ENCODE data around the gene DAB2. TPM values are rescaled to one million over a fixed set of nuclear protein-coding genes. Genes with fewer than 3 reads are reported as not detected.

The DAB2 gene
- total and polyA plus RNA-seq, 2 donors = 17.7 to 28.1 TPM

- no peaks in the 10 kb centered on the region for H3K36me3 ChIP-seq (ENCODE audit: control insufficient read depth in 2 of 2, insufficient read depth in 2 of 2, low read length in 1 of 2)
Measured at GRCh38 chr5:39390945-39391344, 33.8 kb downstream of the DAB2 start.

GRCh38 chr5:39387293-39387692 is 37.5 kb downstream of the DAB2 start:
- no peaks in the 10 kb centered on the region for H3K4me1 ChIP-seq (ENCODE audit: control insufficient read depth in 2 of 2, insufficient read depth in 2 of 2, low read length in 2 of 2)
- H3K9me3 ChIP-seq (ENCODE audit: control insufficient read depth in 2 of 2, insufficient read depth in 1 of 2, low read length in 1 of 2) = no peaks in the 10 kb centered on the region
- no peak for DNase-seq (ENCODE audit: low read depth in 6 of 9, low spot score in 9 of 9)
- no peak overlapping the region for H3K27ac ChIP-seq (ENCODE audit: low read depth in 1 of 2, low read length in 1 of 2)
- WGBS = 97% methylated on average over 2 of the region's 2 CpGs
- peaks cover 0 to 3% of the 10 kb centered on the region in 2 donors for H3K36me3 ChIP-seq (ENCODE audit: control insufficient read depth in 2 of 2, insufficient read depth in 2 of 2, low read length in 1 of 2)
- no peak overlapping the region for H3K4me3 ChIP-seq (ENCODE audit: low read length in 2 of 2)
- H3K27me3 ChIP-seq (ENCODE audit: control insufficient read depth in 2 of 2, insufficient read depth in 1 of 2, low read length in 1 of 2) = no peaks in the 10 kb centered on the region

More at GRCh38 chr5:39390945-39391344, 33.8 kb downstream of the DAB2 start:
- no peak overlapping the region for H3K4me3 ChIP-seq (ENCODE audit: low read length in 2 of 2)
- no peaks in the 10 kb centered on the region for H3K4me1 ChIP-seq (ENCODE audit: control insufficient read depth in 2 of 2, insufficient read depth in 2 of 2, low read length in 2 of 2)
- no peaks in the 10 kb centered on the region for H3K27me3 ChIP-seq (ENCODE audit: control insufficient read depth in 2 of 2, insufficient read depth in 1 of 2, low read length in 1 of 2)
- no peaks in the 10 kb centered on the region for H3K9me3 ChIP-seq (ENCODE audit: control insufficient read depth in 2 of 2, insufficient read depth in 1 of 2, low read length in 1 of 2)
- DNase-seq (ENCODE audit: low read depth in 6 of 9, low spot score in 9 of 9) = no peak
- WGBS = 98% methylated on average over 3 of the region's 3 CpGs
- no peak overlapping the region for H3K27ac ChIP-seq (ENCODE audit: low read depth in 1 of 2, low read length in 1 of 2)

- H3K4me3 ChIP-seq (ENCODE audit: low read length in 2 of 2) = no peak overlapping the region
- H3K27ac ChIP-seq (ENCODE audit: low read depth in 1 of 2, low read length in 1 of 2) = no peak overlapping the region
- H3K27me3 ChIP-seq (ENCODE audit: control insufficient read depth in 2 of 2, insufficient read depth in 1 of 2, low read length in 1 of 2) = no peaks in the 10 kb centered on the region
- no peaks in the 10 kb centered on the region for H3K9me3 ChIP-seq (ENCODE audit: control insufficient read depth in 2 of 2, insufficient read depth in 1 of 2, low read length in 1 of 2)
- H3K36me3 ChIP-seq (ENCODE audit: control insufficient read depth in 2 of 2, insufficient read depth in 2 of 2, low read length in 1 of 2) = peaks cover 0 to 3% of the 10 kb centered on the region in 2 donors
- DNase-seq (ENCODE audit: low read depth in 6 of 9, low spot score in 9 of 9) = no peak
- WGBS = 73% methylated on average over 1 of the region's 1 CpG
- H3K4me1 ChIP-seq (ENCODE audit: control insufficient read depth in 2 of 2, insufficient read depth in 2 of 2, low read length in 2 of 2) = no peaks in the 10 kb centered on the region
Measured at GRCh38 chr5:39384271-39384670, 40.5 kb downstream of the DAB2 start.

- Histone ChIP-seq H3K27me3 (ENCODE audit: control insufficient read depth in 2 of 2, insufficient read depth in 1 of 2, low read length in 1 of 2) (no peaks in the 10 kb centered on the region), H3K36me3 (ENCODE audit: control insufficient read depth in 2 of 2, insufficient read depth in 2 of 2, low read length in 1 of 2) (peaks cover 3 to 4% of the 10 kb centered on the region in 2 donors), H3K4me3 (ENCODE audit: low read length in 2 of 2) (no peak overlapping the region), H3K9me3 (ENCODE audit: control insufficient read depth in 2 of 2, insufficient read depth in 1 of 2, low read length in 1 of 2) (no peaks in the 10 kb centered on the region), H3K4me1 (ENCODE audit: control insufficient read depth in 2 of 2, insufficient read depth in 2 of 2, low read length in 2 of 2) (no peaks in the 10 kb centered on the region), H3K27ac (ENCODE audit: low read depth in 1 of 2, low read length in 1 of 2) (no peak overlapping the region)
- 95% methylated on average over 3 of the region's 3 CpGs for WGBS
- no peak for DNase-seq (ENCODE audit: low read depth in 6 of 9, low spot score in 9 of 9)
Measured at GRCh38 chr5:39381376-39381775, 43.4 kb downstream of the DAB2 start.

GRCh38 chr5:39379693-39380092 is 45.1 kb downstream of the DAB2 start:
- Histone ChIP-seq H3K4me1 (ENCODE audit: control insufficient read depth in 2 of 2, insufficient read depth in 2 of 2, low read length in 2 of 2) (peaks cover 0 to 2% of the 10 kb centered on the region in 2 donors), H3K27me3 (ENCODE audit: control insufficient read depth in 2 of 2, insufficient read depth in 1 of 2, low read length in 1 of 2) (no peaks in the 10 kb centered on the region), H3K4me3 (ENCODE audit: low read length in 2 of 2) (no peak overlapping the region), H3K9me3 (ENCODE audit: control insufficient read depth in 2 of 2, insufficient read depth in 1 of 2, low read length in 1 of 2) (no peaks in the 10 kb centered on the region), H3K36me3 (ENCODE audit: control insufficient read depth in 2 of 2, insufficient read depth in 2 of 2, low read length in 1 of 2) (peaks cover 3 to 4% of the 10 kb centered on the region in 2 donors), H3K27ac (ENCODE audit: low read depth in 1 of 2, low read length in 1 of 2) (no peak overlapping the region)
- WGBS = 96% methylated on average over 3 of the region's 3 CpGs
- DNase-seq (ENCODE audit: low read depth in 6 of 9, low spot score in 9 of 9) = no peak

- 94% methylated on average over 2 of the region's 2 CpGs for WGBS
- no peak overlapping the region for H3K27ac ChIP-seq (ENCODE audit: low read depth in 1 of 2, low read length in 1 of 2)
- peaks cover 0 to 2% of the 10 kb centered on the region in 2 donors for H3K4me1 ChIP-seq (ENCODE audit: control insufficient read depth in 2 of 2, insufficient read depth in 2 of 2, low read length in 2 of 2)
- H3K36me3 ChIP-seq (ENCODE audit: control insufficient read depth in 2 of 2, insufficient read depth in 2 of 2, low read length in 1 of 2) = peaks cover 3 to 4% of the 10 kb centered on the region in 2 donors
- no peaks in the 10 kb centered on the region for H3K27me3 ChIP-seq (ENCODE audit: control insufficient read depth in 2 of 2, insufficient read depth in 1 of 2, low read length in 1 of 2)
- H3K9me3 ChIP-seq (ENCODE audit: control insufficient read depth in 2 of 2, insufficient read depth in 1 of 2, low read length in 1 of 2) = no peaks in the 10 kb centered on the region
- DNase-seq (ENCODE audit: low read depth in 6 of 9, low spot score in 9 of 9) = no peak
- no peak overlapping the region for H3K4me3 ChIP-seq (ENCODE audit: low read length in 2 of 2)
Measured at GRCh38 chr5:39377613-39378012, 47.2 kb downstream of the DAB2 start.

GRCh38 chr5:39376293-39376714 is 48.5 kb downstream of the DAB2 start:
- H3K36me3 ChIP-seq (ENCODE audit: control insufficient read depth in 2 of 2, insufficient read depth in 2 of 2, low read length in 1 of 2) = peaks cover 0 to 4% of the 10 kb centered on the region in 2 donors
- DNase-seq (ENCODE audit: low read depth in 6 of 9, low spot score in 9 of 9) = peak; percentile 9 to 75 (median 46)
- H3K27ac ChIP-seq (ENCODE audit: low read depth in 1 of 2, low read length in 1 of 2) = no peak overlapping the region
- 86% methylated on average over 3 of the region's 3 CpGs for WGBS
- peaks cover 0 to 2% of the 10 kb centered on the region in 2 donors for H3K4me1 ChIP-seq (ENCODE audit: control insufficient read depth in 2 of 2, insufficient read depth in 2 of 2, low read length in 2 of 2)
- no peaks in the 10 kb centered on the region for H3K9me3 ChIP-seq (ENCODE audit: control insufficient read depth in 2 of 2, insufficient read depth in 1 of 2, low read length in 1 of 2)
- H3K27me3 ChIP-seq (ENCODE audit: control insufficient read depth in 2 of 2, insufficient read depth in 1 of 2, low read length in 1 of 2) = no peaks in the 10 kb centered on the region
- H3K4me3 ChIP-seq (ENCODE audit: low read length in 2 of 2) = no peak overlapping the region

GRCh38 chr5:39373791-39374190 is 51.0 kb downstream of the DAB2 start:
- no peak overlapping the region for H3K27ac ChIP-seq (ENCODE audit: low read depth in 1 of 2, low read length in 1 of 2)
- no peak for DNase-seq (ENCODE audit: low read depth in 6 of 9, low spot score in 9 of 9)
- H3K4me1 ChIP-seq (ENCODE audit: control insufficient read depth in 2 of 2, insufficient read depth in 2 of 2, low read length in 2 of 2) = peaks cover 5 to 11% of the 10 kb centered on the region in 2 donors
- H3K27me3 ChIP-seq (ENCODE audit: control insufficient read depth in 2 of 2, insufficient read depth in 1 of 2, low read length in 1 of 2) = no peaks in the 10 kb centered on the region
- peaks cover 0 to 4% of the 10 kb centered on the region in 2 donors for H3K36me3 ChIP-seq (ENCODE audit: control insufficient read depth in 2 of 2, insufficient read depth in 2 of 2, low read length in 1 of 2)
- WGBS = 98% methylated on average over 2 of the region's 2 CpGs
- no peak overlapping the region for H3K4me3 ChIP-seq (ENCODE audit: low read length in 2 of 2)
- no peaks in the 10 kb centered on the region for H3K9me3 ChIP-seq (ENCODE audit: control insufficient read depth in 2 of 2, insufficient read depth in 1 of 2, low read length in 1 of 2)

- 97% methylated on average over 3 of the region's 3 CpGs for WGBS
- H3K36me3 ChIP-seq (ENCODE audit: control insufficient read depth in 2 of 2, insufficient read depth in 2 of 2, low read length in 1 of 2) = no peaks in the 10 kb centered on the region
- H3K27ac ChIP-seq (ENCODE audit: low read depth in 1 of 2, low read length in 1 of 2) = peak overlapping the region in 1 of 2 donors; percentile 77
- no peaks in the 10 kb centered on the region for H3K27me3 ChIP-seq (ENCODE audit: control insufficient read depth in 2 of 2, insufficient read depth in 1 of 2, low read length in 1 of 2)
- no peak overlapping the region for H3K4me3 ChIP-seq (ENCODE audit: low read length in 2 of 2)
- no peaks in the 10 kb centered on the region for H3K9me3 ChIP-seq (ENCODE audit: control insufficient read depth in 2 of 2, insufficient read depth in 1 of 2, low read length in 1 of 2)
- H3K4me1 ChIP-seq (ENCODE audit: control insufficient read depth in 2 of 2, insufficient read depth in 2 of 2, low read length in 2 of 2) = peaks cover 5 to 11% of the 10 kb centered on the region in 2 donors
- no peak for DNase-seq (ENCODE audit: low read depth in 6 of 9, low spot score in 9 of 9)
Measured at GRCh38 chr5:39371367-39371635, 53.5 kb downstream of the DAB2 start.

Measured in thymus (tissue), 11 donors.